ENCODE measurements around the gene ANKH.
A peak's percentile ranks its signal among the peaks of the same experiment; 100 is the strongest.
"Not testable (repeated sequence)": the region's sequence is repeated elsewhere in the genome, so short reads cannot be mapped to it uniquely, and the experiment has no call there.

ANKH gene

GRCh38 chr5:14882658-14883580 lies 11.3 kb upstream of the ANKH start:
- DNase-seq = no peak

- DNase-seq = no peak
Measured at GRCh38 chr5:14881826-14882225, 10.2 kb upstream of the ANKH start.

DNA sequence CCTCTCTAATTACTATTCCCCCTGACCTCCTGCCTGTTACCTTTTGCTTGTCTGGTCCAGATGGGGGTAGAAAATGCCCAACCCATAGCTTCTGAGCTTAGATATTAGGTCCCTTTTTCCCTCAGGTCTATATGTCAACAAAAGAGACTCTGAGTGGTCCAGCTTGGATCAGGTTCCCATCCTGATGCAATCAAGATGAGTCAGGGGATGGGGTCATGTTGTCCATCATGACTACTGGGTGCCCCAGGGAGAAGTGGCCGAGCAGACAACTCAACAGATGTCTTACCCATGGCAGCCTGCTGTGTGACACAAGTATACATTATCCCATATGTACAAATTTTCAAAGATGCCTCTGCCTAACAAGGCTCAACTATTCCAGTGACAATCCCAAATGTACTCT lies 9.1 kb upstream of the ANKH start:
- DNase-seq = peak; percentile 61

- DNase-seq = peak; percentile 25
Measured at GRCh38 chr5:14879937-14880589, 8.5 kb upstream of the ANKH start.

- DNase-seq = peak; percentile 11
Measured at GRCh38 chr5:14879393-14879792, 7.8 kb upstream of the ANKH start.

GRCh38 chr5:14878192-14878591 lies 6.6 kb upstream of the ANKH start:
- DNase-seq = not testable (repeated sequence)

- DNase-seq = no peak
Measured at GRCh38 chr5:14876095-14876494, 4.5 kb upstream of the ANKH start.

- no peak for DNase-seq
Measured at GRCh38 chr5:14873790-14874189, 2.2 kb upstream of the ANKH start.

DNA sequence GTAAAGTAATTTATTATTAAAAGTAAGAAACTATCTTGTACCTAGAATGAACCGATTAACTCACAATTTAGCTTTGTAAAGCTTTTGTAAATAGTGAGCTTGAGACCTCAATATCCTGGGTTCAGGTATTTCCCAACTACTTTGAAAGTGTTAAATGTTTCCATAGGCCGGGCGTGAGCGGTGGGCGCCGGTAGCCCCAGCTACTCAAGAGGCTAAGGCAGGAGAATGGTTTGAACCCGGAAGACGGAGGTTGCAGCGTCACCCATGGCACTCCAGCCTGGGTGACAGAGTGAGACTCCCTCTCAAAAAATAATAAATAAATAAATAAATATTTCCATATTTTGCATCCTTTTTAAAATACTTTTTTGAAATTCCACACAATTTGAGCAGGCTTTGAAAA lies 1.5 kb upstream of the ANKH start:
- no peak for DNase-seq

GRCh38 chr5:14872070-14872989 lies 752 bp upstream of the ANKH start:
- DNase-seq = peak; percentile 27

- no peak for DNase-seq
Measured at GRCh38 chr5:14870337-14871213, 1.0 kb downstream of the ANKH start.

DNA sequence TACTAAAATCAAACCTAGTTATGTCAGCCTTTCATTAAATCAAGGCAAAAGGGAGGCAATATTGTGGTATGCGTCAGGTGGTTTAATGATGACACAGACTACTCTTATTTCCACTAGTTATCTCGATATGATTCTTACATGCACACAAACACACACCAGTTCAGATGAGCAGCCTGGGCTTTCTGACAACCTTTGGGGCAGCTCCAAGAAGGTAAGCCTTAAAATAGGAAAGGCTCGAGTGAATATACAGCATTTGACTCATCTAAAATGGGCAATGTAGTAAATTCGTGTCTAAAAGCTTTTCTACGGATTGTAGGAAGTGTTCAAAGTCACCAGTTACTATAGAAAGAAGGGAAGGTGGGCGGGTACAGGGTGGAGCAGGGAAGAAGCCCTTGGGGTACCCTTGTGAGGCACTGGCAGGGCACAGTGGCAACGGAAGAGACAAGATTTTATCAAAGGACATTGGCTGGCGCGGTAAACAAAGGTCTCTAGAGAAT lies 1.9 kb downstream of the ANKH start:
- no peak for DNase-seq

DNA sequence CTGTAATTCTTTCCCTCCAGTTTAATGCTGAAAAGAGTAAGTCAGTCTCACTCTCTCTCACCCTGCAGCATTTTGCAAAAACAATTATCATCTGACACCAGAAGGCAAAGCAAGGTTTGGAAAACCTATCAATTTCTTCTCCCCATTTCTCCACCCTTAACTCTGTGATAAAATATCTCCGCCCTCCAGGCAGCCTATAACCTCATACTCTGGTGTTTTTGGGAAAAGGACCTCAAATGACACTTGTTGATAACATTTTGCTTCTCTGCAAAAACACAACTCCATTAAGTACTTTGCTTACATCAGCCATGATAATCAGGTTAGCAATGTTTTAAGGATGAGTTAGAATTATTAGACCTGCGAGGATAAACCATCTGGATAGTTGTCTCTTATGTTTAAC lies 2.3 kb downstream of the ANKH start:
- DNase-seq = no peak

DNA sequence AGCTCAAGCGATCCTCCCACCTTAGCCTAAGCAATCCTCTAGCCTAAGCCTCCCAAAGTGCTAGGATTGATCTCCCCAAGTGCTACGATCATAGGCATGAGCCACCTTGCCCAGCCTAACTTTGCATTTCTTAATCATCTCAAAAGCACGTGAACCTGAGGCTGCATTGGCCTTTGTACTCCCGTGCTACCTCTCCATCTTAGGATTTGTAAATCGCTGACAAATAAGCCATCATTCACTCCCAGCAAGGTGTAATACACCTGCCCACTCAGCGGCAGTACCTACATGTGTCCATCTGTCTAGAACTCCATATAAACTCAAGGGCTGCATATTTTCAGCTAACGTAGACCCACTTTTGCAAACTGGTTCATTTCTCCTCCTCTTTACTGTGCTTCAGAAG lies 2.8 kb downstream of the ANKH start:
- no peak for DNase-seq

GRCh38 chr5:14864181-14864812 lies 7.3 kb downstream of the ANKH start:
- DNase-seq = no peak

- no peak for DNase-seq
Measured at GRCh38 chr5:14863105-14863504, 8.5 kb downstream of the ANKH start.

GRCh38 chr5:14861123-14861765 lies 10.3 kb downstream of the ANKH start:
- no peak for DNase-seq

- no peak for DNase-seq
Measured at GRCh38 chr5:14859980-14860379, 11.6 kb downstream of the ANKH start.

- DNase-seq = no peak
Measured at GRCh38 chr5:14859150-14859549, 12.4 kb downstream of the ANKH start.

- no peak for DNase-seq
Measured at GRCh38 chr5:14855366-14855765, 16.2 kb downstream of the ANKH start.

DNA sequence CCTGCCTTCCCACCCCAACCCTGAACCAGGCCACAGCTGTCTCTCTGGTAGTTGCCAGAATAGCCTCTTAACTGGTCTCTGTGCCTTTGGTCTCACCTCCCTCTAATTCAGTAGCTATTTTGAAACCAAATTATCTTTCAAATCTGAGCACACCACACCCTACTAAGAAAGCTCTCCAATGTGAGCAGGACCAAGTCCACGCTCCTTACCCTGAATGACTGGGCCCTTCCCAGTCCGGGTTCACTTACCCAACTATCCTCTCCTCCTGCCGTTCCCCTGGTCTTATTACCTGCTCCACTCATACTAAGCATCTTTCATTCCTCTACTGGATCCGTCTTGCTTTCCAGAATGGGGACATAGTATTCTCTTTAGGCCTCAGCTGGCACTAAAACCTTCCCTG lies 16.8 kb downstream of the ANKH start:
- DNase-seq = no peak
